ENCODE results near the gene NBEAL1. TPM values are rescaled to one million over a fixed set of nuclear protein-coding genes. Genes with fewer than 3 reads are reported as not detected.
"Not testable (repeated sequence)": the region's sequence is repeated elsewhere in the genome, so short reads cannot be mapped to it uniquely, and the experiment has no call there.

The NBEAL1 gene
- total and polyA plus RNA-seq, 7 donors: 2.3 to 14.7 (median 8.7) TPM

DNA sequence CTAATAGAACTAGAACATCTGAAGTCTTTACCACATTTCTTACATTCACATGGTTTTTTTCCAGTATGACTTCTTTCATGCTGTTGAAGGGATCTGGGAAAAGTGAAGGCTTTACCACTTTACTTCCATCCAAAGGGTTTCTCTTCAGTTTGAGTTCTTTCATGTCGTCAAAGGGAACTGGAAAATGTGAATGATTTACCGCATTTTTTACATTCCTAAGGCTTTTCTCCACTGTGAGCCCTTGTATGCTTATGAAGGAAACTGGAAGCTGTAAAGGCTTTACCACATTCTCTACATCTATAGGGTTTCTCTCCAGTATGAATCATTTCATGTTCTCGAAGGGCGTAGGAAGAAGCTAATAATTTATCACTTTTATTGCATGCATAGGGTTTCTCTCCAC lies 46.7 kb downstream of the NBEAL1 start:
- 55 to 56% (median 56%) methylated on average over 4 of the region's 4 CpGs for WGBS, 3 donors
- Histone ChIP-seq H3K27me3 (ENCODE audit: insufficient read depth in 3 of 3, low read length in 2 of 3) (no peaks in the 10 kb centered on the region), H3K4me3 (no peak overlapping the region), H3K36me3 (ENCODE audit: insufficient read depth in 1 of 2, low read depth in 1 of 2) (peaks cover 3 to 72% of the 10 kb centered on the region in 2 donors), H3K27ac (no peak overlapping the region), H3K4me1 (no peaks in the 10 kb centered on the region), H3K9me3 (no peaks in the 10 kb centered on the region)
- ATAC-seq (no peak), DNase-seq (no peak)
- TF ChIP-seq, protein P1, sequence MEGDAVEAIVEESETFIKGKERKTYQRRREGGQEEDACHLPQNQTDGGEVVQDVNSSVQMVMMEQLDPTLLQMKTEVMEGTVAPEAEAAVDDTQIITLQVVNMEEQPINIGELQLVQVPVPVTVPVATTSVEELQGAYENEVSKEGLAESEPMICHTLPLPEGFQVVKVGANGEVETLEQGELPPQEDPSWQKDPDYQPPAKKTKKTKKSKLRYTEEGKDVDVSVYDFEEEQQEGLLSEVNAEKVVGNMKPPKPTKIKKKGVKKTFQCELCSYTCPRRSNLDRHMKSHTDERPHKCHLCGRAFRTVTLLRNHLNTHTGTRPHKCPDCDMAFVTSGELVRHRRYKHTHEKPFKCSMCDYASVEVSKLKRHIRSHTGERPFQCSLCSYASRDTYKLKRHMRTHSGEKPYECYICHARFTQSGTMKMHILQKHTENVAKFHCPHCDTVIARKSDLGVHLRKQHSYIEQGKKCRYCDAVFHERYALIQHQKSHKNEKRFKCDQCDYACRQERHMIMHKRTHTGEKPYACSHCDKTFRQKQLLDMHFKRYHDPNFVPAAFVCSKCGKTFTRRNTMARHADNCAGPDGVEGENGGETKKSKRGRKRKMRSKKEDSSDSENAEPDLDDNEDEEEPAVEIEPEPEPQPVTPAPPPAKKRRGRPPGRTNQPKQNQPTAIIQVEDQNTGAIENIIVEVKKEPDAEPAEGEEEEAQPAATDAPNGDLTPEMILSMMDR (IDR thresholded peaks at IDR 0.05): no peak
- intact Hi-C loops (cut with DNase I): no loop called here

DNA sequence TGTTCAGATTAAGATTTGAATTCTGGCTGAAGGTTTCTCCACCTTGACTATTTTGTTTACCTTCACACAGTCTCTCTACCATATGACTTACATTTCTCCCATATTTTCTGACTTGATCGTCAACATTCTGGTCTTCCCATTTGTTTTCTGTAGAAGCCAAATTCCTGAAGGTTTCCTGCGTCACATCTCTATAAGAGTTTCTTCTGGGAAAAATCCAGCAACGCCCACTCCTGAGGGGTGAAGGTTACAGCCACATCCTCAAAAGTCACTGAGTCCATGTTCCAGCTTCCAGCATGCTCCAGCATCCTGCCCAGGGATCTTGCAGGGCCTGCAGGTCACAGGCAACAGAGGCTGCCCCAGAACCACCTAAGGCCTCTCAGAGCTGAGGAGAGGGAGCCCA lies 47.5 kb downstream of the NBEAL1 start:
- Histone ChIP-seq H3K36me3 (ENCODE audit: insufficient read depth in 1 of 2, low read depth in 1 of 2) (peaks cover 3 to 65% of the 10 kb centered on the region in 2 donors), H3K9me3 (no peaks in the 10 kb centered on the region), H3K27me3 (ENCODE audit: insufficient read depth in 3 of 3, low read length in 2 of 3) (no peaks in the 10 kb centered on the region), H3K4me3 (no peak overlapping the region), H3K27ac (no peak overlapping the region), H3K4me1 (no peaks in the 10 kb centered on the region)
- TF ChIP-seq, protein P1 (IDR thresholded peaks at IDR 0.05): no peak
- DNase-seq (no peak), ATAC-seq (no peak)
- 92% methylated on average over 3 of the region's 3 CpGs for WGBS, 3 donors
- intact Hi-C loops (cut with DNase I): no loop called here

- H3K9me3 ChIP-seq; ATAC-seq; DNase-seq; H3K27me3 ChIP-seq (ENCODE audit: insufficient read depth in 3 of 3, low read length in 2 of 3); H3K4me1 ChIP-seq; H3K4me3 ChIP-seq; intact Hi-C loops (cut with DNase I); H3K27ac ChIP-seq: not testable (repeated sequence)
- H3K36me3 ChIP-seq (ENCODE audit: insufficient read depth in 1 of 2, low read depth in 1 of 2): peaks cover 5 to 56% of the 10 kb centered on the region in 2 donors
- WGBS, 3 donors: 94 to 99% (median 98%) methylated on average over 34 to 36 of the region's 36 CpGs
Measured at GRCh38 chr2:203066519-203067091, 51.9 kb downstream of the NBEAL1 start.

GRCh38 chr2:203070701-203071100 lies 56.0 kb downstream of the NBEAL1 start:
- Histone ChIP-seq H3K4me3 (no peak overlapping the region), H3K9me3 (peaks cover 3% of the 10 kb centered on the region), H3K27me3 (ENCODE audit: insufficient read depth in 3 of 3, low read length in 2 of 3) (no peaks in the 10 kb centered on the region), H3K27ac (no peak overlapping the region), H3K36me3 (ENCODE audit: insufficient read depth in 1 of 2, low read depth in 1 of 2) (peaks cover 9 to 44% of the 10 kb centered on the region in 2 donors), H3K4me1 (no peaks in the 10 kb centered on the region)
- WGBS, 3 donors: 61 to 69% (median 61%) methylated on average over 2 of the region's 2 CpGs
- TF ChIP-seq, protein P1 (IDR thresholded peaks at IDR 0.05): no peak
- ATAC-seq (no peak), DNase-seq (no peak)
- intact Hi-C loops (cut with DNase I): no loop called here

- Histone ChIP-seq H3K4me3 (no peak overlapping the region), H3K4me1 (no peaks in the 10 kb centered on the region), H3K36me3 (ENCODE audit: insufficient read depth in 1 of 2, low read depth in 1 of 2) (peaks cover 9 to 44% of the 10 kb centered on the region in 2 donors), H3K27ac (no peak overlapping the region), H3K27me3 (ENCODE audit: insufficient read depth in 3 of 3, low read length in 2 of 3) (no peaks in the 10 kb centered on the region), H3K9me3 (peaks cover 3% of the 10 kb centered on the region)
- intact Hi-C loops (cut with DNase I): no loop called here
- no peak for ATAC-seq
- TF ChIP-seq, protein P1 (IDR thresholded peaks at IDR 0.05): no peak
- no peak for DNase-seq
Measured at GRCh38 chr2:203071148-203071547, 56.5 kb downstream of the NBEAL1 start.

All from psoas muscle (tissue), 8 donors.